CD4-positive, alpha-beta T cell treated with Interleukin-2 at 100 ng/mL for 4 hours (primary cell): ENCODE data around the gene UBE2G1.
"Not testable (repeated sequence)": the region's sequence is repeated elsewhere in the genome, so short reads cannot be mapped to it uniquely, and the experiment has no call there.

ENCODE experiments used
- DNase-seq: peaks from one replicate; pipeline ENCODE4 v3.0.0-alpha.2; 2020; ENCODE audit warnings: low spot score

Gene UBE2G1

DNA sequence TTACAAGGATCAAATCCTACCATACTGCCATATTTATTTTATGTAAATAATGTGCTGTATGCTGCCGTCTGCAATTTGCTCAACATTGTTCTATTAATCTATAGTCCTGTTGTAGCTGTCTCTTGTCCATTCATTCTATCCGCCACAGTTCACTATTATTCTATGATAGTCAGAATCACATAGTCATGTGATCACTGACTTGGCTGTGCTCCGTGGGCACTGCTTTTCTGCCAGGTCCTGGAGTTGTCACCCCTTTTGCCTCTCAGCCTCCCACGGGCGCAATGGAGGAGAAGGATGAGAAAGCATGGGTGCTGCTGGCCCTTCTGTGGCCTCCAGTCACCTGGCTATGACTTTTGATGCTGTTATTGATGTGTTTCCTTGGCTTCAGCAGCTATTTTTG, 65.4 kb downstream of the UBE2G1 start:
- no peak for DNase-seq

DNA sequence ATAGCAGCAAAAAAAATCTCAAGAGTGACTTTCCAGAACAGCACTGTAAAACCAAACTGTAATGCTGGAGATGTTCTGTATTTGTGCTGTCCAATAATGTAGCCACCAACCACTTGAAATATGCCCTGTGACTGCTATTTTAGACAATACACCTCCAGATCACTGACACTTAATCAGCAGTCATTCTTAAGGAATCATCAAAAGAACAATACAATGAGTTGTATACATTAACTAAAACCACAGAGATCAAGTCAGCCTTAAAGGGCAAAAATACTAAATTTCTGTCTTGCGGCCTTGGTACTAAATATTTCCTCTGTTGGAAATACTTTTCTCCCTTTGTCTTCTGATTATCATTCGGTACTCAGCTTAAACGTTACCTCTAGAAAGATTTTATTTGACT, 69.1 kb downstream of the UBE2G1 start:
- no peak for DNase-seq

DNA sequence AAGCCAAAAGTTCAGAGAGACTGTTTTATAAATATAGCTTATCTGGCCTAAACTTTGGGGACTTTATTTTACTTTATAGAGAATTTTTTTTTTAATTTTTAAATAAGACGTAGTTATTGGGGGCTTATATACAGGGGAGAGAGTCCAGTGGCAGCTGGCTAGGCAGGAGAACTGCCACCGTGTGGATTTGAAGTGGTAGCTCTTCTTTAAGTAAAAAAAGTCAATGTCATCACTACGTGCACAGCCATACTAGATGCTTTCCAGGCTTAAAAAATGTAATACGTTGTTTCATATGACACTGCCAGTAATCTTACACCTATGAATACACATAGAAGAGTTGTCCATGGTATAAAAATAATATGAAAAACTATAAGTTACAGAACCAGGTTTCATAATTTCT, 70.8 kb downstream of the UBE2G1 start:
- no peak for DNase-seq

DNA sequence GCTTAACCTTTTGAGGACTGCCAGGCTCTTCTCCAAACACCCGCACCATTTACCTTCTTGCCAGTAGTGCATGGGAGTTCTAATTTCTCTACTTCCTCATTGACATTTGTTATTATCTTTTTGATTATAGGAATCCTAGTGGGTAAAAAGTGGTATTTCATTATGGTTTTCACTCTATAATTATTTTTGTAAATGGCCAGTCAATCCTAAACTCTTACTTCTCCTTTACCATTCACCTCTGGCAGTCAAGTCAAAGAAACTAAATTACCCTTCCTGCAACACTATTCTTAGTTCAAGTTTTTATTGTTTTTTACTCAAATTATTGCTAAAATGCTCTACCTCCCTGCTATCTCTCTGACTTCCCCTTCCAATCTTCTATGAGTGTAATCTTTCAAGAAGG, 72.9 kb downstream of the UBE2G1 start:
- no peak for DNase-seq

DNA sequence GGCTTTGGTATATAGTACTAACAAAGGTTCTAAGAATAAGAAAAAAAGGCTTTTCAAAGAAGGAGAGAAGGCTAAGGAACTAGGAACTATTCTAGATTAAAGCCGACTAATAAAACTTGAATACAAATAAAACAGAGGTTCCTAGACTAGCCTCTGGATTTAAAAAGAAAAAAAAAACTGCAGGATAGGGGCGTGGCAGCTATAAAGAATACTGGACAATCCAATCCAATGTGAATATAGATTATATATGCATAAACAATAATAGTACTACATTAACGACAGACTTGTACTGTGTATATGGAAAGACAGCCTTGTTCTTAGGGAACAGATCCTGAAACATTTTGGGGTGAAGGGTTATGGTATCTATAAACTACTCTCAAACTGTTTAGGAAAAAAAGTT, 78.8 kb downstream of the UBE2G1 start:
- no peak for DNase-seq

DNA sequence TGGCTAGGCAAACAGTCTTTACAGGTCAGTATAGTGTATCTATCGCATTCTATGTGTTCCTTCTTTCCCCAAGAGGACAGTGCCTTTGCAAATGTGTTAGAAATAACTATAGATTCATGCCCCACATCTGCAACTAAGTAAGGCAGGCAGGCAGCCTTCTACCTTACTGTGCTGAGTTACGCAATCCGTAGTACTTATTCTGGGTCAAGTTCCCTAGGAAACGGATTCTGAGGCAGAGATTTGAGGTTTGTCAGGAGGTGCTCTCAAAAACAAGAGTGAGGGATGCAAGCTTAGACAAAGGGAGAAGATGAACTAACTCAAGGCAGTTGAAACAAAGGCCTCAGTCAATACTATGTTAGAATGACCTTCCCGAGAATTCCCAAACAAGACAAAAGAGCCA, 90.0 kb downstream of the UBE2G1 start:
- no peak for DNase-seq

DNA sequence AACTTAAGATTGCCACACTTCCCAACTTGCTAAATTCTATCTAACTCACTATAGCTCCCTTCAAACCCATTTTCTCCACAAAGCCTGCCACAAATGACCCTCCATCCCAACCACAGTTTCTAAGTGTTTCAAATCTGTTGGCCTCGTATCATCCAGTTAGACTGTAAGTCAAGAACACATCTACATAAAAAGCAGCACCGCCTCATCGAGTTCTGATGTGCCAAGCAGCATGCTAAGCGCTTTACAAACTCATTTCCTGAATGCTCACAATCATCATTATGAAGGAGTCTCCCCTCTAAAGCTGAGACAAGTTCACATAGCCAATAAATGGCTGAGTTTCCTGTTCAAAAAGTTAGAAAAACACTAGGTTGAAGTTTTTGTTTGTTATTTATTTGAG, 93.5 kb downstream of the UBE2G1 start:
- DNase-seq = no peak

DNA sequence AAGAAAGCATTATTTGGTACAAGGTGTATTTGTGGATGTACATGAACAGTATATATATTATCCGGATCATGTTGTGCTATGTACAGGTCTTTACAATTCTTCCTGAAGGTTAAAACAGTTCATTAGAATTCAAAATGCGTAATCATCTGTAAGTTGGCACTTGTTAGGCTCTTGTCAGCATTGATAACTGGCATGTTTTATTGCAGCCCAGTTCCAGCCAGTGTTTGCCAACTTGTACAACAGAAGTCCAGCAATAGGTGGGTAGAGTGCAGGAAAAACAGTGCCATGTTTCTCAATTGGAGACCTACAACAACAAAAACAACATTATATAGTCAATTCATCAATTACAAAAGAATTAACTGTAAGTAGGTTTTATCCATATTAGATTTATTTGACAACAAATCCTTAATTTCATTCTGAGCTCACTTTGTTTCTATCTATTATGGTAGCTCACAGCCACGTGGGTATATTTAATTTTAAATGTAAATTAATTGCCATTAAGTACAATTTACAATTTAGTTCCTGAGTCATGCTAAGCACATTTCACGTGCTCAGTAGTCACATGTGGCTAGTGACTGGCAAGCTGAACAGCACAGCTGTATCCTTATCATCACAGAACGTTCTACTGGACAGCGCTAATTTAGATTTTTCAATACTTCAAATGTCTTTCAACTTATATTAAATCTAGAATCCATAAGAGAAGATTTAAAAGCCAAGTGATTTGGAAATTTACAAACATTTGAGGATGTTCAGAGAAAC, 94.1 kb downstream of the UBE2G1 start:
- DNase-seq = no peak

DNA sequence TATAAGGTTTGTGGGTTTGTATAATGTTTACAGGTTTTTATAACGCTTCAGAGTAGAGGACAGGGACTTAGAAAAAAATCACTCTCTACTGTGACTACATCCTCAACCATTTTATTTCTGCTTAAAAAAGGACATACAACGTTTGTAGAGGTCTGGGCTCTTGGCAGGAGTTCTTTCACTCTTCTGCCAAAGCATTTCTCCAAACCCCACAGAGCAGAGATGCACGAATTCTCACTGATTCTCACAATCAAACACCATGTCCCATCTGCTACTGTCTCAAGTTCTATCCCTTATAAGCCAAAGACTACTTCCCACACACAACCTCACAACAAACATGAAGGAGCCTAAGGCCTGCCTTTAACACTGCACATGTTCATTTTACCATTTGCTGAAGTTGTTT, 95.7 kb downstream of the UBE2G1 start:
- DNase-seq = no peak

DNA sequence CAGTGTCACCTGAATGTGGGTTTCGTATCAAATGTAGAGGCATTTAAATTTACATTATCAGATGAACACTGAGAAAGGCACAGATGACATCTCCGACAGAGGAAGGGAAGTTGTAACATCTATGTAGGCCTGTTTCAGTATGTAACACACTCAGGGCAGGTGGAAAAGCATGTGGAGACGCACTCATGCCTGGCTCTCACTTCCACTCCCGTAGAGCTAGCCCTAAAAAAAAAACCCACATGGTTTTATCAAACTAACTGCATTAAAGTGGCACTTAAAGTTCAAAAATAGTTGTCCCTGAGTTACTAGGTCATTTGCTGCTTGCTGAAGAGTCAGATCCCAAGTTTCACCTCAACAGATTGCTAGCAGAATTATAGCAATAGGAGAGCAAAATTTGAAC, 96.6 kb downstream of the UBE2G1 start:
- DNase-seq = no peak

DNA sequence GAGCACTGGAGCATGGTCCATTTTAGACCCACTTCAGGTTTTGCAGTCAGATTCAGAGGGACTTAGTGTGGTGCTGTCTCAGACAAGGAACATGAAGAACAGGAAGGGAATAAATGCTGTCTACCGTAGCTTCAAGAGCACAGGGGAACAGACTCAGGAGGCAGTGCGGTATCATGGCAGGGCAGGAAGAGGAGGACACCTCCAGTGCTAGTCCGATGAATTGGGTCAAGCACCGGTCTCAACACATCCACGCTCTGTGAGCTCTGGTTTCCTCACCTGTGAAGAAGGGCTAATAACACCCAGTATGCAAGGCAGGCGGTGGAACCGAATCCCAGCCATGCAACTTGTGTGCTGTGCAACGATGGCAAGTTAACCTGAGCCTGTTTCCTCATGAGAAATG, 99.1 kb downstream of the UBE2G1 start:
- DNase-seq = no peak

DNA sequence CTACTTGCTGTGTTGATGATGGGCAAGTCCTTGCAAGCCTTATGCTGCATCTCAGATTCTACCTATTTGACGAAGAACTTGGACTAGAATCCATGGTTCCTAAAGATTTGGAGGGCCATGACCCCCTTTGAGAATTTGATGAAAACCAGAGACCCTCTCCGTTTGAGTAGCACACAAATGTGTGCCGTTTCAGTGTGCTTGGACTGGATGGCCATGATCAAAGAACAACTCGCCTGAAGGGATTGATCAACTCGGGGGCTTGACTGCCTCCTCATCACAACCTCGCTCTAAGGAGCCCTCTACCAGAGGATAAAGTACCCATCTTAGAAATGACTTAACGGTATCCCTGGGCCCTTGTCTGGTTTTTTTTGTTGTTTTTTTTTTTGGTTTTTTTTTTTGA, 99.9 kb downstream of the UBE2G1 start:
- no peak for DNase-seq

DNA sequence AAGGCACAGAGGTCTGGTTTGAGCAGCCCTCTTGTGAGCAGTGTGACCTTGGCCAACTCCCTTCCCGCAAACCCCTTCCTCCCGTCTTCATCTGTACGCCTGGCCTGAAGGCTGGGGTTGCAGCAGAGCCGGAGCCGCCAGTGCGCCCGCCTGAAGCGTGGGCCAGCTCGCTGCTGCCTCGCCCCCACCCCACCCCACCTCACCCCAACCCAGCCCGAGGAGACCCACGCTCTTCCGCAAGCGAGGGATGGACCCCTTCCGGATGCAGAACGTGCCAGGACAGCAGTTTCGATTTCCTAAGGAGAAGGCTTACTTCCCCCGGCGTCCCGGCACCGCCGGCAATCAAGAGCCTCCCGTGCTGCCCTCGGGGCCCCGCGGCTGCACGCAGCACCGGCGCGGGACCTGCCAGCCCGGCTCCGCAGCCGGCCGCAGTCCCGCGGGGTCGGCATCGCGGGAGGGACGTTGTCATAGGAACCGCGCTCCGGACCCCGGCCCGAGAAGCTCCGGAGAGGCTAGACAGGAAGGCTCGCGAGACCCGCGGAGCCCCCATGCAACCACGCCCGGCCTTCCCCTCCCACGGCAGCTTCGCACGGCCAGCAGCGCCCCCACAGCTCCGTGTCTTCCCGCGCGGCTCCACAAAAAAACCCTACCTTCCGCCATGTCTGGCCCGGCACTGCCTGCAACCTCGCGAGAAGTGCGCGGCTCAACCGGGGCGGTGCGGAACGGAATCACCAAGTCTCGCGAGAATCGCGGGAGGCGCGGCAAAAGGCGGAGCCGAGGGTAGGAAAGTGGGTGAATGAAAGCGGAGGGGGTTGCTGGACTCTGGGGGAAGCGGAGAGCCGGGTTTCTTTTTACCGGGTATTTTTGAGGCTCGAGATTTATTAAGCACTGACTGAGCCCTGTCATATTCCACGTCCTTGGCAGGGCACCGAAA, 102.9 kb downstream of the UBE2G1 start, which contains the start of gene ANKFY1:
ANKFY1 (minus strand) TSS at position 698 of the 934 bp plus-strand sequence; CDS start at position 660, 38 bp downstream.
- DNase-seq = peak; percentile 98

DNA sequence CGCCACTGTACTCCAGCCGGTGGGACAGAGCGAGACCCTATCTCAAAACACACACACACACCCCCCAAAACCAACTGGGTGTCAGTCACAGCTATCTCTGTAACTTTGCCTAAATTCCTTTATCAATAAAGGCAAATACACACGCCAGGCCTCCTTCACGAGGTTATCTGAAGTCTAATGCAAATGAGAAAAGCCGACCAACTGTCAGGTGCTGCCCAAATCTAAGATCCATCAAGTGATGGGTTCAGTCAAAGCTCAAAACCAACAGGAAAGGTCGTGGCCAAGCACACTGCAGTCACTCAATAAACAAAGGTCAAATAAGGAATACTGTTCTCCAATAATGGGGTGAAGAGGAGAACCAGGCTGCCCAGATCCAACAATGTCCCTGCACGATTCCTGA, 103.8 kb downstream of the UBE2G1 start:
- DNase-seq = no peak

DNA sequence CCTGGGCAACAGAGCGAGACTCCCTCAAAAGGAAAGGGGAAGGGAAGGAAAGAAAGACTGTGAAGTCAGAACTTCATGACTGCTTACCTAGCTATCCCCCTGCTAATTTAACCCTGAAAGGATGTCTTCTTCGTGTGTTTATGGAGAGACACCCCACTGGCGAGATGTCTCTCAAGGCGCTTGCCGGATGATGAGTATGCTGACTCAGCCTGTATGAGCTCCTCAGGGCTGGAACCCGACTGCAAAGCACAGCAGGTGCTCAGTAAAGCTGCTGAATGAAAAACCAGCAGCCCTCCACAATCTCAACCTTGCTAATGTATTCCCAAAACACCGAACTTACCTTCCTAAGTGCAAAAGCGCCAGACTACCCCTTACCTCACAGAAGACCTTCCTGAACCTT, 105.0 kb downstream of the UBE2G1 start:
- no peak for DNase-seq

DNA sequence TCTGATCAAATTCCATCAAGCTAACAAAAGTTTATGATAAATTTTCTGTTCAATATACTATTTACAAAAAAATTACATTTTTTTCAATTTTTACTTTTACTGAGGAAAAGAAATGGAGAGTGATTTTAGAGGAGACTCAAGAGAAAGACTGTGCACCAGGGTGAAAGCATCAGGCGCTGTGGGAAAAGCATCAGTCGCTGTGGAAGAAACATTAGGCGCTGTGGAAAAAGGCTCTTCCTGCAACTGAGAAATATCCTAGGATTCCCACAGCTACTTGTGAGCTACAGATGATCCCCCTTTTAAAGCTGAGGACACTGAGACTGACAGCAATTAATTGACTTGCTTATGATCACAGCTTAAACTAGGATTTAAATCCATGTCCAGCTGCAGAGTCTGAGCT, 107.6 kb downstream of the UBE2G1 start:
- no peak for DNase-seq

DNA sequence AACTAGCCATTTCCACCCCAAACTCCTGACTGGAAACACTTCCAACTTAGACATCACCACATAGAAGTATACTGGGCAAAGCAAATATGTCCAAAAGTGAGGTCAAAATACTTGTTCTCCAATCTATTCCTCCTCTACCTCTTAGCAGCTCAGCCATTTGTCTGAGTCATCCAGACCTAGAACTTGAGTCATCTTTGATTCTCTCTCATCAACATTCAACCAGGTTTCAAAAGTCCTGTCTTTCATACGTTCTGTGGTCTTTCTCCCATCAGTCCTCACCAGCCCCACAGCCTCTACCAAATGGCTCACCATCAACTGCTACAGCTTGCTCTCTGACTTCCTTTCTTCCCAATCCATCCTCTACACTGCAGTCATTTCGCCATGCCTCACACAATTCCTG, 109.5 kb downstream of the UBE2G1 start:
- no peak for DNase-seq

DNA sequence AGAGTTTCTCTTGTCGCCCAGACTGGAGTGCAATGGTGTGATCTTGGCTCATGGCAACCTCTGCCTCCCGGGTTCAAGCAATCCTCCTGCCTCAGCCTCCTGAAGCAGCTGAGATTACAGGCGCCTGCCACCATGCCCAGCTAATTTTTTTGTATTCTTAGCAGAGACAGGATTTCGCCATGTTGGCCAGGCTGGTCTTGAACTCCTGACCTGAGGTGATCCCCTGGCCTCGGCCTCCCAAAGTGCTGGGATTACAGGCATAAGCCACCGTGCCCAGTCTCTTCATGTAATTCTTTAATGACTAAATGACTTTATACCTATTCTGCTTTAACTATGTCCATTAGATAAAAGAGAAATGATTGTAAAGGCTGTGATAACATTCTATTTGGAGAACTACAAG, 111.2 kb downstream of the UBE2G1 start:
- not testable (repeated sequence) for DNase-seq

DNA sequence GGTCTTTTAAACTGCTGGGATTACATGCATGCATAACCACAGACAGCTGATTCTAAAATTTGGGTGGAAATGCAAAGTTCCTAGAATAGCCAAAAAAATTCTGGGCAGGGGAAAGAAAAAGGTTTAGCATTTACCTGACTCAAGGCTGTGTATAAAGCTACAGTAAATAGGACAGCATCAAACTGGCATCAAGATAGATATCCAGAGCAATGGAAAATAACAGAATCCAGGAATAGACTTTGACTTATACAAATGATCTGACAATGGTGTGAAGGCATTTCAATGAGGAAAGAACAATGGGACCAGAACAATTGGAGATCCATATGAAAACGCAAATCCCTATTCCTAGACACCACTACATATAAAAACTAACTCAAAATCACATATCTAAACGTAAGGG, 115.6 kb downstream of the UBE2G1 start:
- DNase-seq = no peak

DNA sequence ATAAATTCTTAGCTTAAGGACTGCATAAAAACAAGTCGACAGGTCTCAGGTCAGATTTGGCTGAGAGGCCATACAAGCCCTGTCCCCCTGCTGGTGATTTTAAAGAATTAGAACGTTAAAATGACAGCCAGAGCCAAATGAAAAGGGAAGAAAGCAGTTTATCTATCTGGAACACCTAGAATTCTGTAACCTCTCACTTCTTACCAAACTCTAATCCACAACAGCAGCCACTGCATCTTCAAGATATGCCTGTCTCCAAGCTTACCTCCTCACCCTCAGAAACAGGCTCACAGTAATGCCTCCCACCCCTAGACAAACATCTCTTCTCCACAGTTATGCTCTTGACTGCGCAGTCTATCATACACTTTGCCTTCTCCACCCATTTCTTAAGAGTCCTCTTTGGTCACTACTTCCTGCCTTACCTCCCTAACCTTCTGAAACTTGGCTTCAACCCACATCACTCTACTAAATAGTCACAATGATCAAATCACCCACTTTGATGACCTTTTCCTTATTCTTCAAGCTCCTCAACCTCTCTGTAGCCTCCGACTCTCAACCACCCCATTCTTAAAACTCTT, 116.9 kb downstream of the UBE2G1 start:
- peak; percentile 32 for DNase-seq

DNA sequence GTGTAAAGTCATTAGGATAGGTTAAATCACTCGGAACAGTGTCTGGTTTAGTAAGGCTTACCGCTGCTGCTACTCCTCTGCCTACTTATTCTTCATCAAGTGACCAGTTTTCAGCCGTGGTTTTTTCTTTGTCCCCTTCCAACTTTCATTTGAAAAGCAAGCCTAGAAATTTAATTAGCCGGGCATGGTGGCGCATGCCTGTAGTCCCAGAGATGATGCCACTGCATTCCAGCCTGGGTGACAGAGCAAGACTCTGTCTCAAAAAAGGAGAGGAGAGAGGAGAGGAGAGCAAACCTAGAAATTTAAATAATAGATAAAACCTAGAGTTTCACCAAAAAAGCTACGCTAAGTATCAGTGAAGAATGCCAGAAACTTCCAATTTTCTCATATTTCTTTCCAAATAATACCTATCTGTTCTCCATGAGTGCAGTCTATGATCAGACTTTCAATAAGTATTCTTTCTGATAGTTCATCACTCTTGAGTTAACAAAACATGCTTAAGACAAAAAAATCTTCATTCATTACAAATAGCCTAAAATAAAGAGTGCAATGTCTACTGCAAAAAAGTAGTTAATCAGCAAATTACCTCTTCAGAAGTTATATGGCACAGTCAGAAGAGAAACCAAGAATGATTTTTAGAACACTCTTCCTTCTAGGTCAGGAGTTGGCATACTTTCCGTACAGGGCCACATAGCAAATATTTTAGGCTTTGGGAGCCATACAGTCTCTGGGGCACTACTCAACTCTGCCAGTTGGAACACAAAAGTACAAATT, 117.8 kb downstream of the UBE2G1 start:
- DNase-seq = no peak

DNA sequence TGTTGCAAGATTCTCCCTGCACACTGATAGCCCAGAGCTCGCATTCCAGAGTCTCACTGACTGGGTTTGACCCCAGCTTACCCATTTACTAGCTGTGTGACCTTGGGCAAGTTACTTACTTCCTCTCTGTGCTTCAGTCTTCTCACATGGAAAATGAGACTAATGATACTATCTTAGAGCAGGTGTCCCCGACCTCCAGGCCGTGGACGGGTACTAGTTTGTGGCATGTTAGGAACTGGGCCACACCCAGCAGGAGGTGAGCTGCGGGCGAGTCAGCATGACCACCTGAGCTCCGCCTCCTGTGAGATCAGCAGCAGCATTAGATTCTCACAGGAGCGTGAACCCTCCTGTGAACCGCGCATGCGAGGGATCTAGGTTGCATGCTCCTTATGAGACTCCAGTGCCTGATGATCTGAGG, 118.5 kb downstream of the UBE2G1 start:
- DNase-seq = no peak
